Esophagus squamous epithelium (tissue), 4 donors: Measurements from ENCODE around the gene TEX101.

Experiments used
- POLR2A ChIP-seq, 4 donors: fragments of 450-650 bp; IDR thresholded peaks; one replicate each; pipeline ENCODE4 v1.6.1; 2017; ENCODE audit warnings: antibody characterized with exemption in 4 of 4, mild to moderate bottlenecking in 4 of 4, moderate library complexity in 3 of 4
- TF ChIP-seq, protein P1 (sequence below), 6 experiments: fragments of 450-650 bp in 4 of 6; fragments of 200-600 bp in 2 of 6; sonication (generic) in 2 of 6; IDR thresholded peaks; one replicate each; pipeline ENCODE4 v1.5.1; 2016 to 2019; ENCODE audit warnings: antibody characterized with exemption in 6 of 6, mild to moderate bottlenecking in 4 of 6, moderate library complexity in 4 of 6

DNA sequence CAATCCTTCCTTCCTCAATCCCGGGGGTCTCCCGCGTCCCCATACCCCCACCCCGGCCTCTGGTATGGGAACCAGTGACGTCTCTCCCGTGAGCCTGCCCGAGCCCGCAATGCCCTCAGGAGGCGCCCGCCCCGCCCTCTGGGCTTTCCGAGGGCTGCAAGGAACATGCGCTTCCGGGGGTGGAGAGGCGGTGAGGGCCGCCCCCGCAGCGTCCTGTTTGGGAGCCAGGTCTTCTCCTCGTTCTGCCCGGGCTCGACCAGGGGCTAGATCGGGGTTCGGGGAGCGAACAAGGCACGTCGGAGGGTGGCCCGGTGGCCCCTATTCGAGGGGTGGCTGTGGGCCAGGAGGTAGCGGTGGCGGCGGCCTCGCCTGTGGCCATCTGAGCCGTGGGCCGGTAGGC is 6.6 kb upstream of the TEX101 start:
- TF ChIP-seq, protein P1, sequence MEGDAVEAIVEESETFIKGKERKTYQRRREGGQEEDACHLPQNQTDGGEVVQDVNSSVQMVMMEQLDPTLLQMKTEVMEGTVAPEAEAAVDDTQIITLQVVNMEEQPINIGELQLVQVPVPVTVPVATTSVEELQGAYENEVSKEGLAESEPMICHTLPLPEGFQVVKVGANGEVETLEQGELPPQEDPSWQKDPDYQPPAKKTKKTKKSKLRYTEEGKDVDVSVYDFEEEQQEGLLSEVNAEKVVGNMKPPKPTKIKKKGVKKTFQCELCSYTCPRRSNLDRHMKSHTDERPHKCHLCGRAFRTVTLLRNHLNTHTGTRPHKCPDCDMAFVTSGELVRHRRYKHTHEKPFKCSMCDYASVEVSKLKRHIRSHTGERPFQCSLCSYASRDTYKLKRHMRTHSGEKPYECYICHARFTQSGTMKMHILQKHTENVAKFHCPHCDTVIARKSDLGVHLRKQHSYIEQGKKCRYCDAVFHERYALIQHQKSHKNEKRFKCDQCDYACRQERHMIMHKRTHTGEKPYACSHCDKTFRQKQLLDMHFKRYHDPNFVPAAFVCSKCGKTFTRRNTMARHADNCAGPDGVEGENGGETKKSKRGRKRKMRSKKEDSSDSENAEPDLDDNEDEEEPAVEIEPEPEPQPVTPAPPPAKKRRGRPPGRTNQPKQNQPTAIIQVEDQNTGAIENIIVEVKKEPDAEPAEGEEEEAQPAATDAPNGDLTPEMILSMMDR (IDR thresholded peaks at IDR 0.05): no peak
- TF ChIP-seq POLR2A (IDR thresholded peaks at IDR 0.05): no peak
